Ishikawa (cell line): ENCODE data around the gene METTL3.

Experiments used
- CEBPB ChIP-seq: IDR thresholded peaks from 2 replicates; pipeline ENCODE4 v1.6.1; 2012
- CREB1 ChIP-seq: IDR thresholded peaks from 2 replicates; pipeline ENCODE4 v1.6.1; 2012; ENCODE audit warnings: low read depth
- EGR1 ChIP-seq: IDR thresholded peaks from 2 replicates; pipeline ENCODE4 v1.6.1; 2012
- EP300 ChIP-seq: IDR thresholded peaks from 2 replicates; pipeline ENCODE4 v1.6.1; 2012; ENCODE audit warnings: borderline replicate concordance
- MAX ChIP-seq: IDR thresholded peaks from 2 replicates; pipeline ENCODE4 v1.6.1; 2012
- TAF1 ChIP-seq: IDR thresholded peaks from 2 replicates; pipeline ENCODE4 v1.6.1; 2012; ENCODE audit warnings: low read depth, mild to moderate bottlenecking

- TF ChIP-seq EGR1 = no peak
- no peak for TF ChIP-seq TAF1
- no peak for TF ChIP-seq CEBPB
- no peak for TF ChIP-seq MAX
- TF ChIP-seq CREB1 = no peak
- TF ChIP-seq EP300 = no peak
Measured at GRCh38 chr14:21535545-21536417, 24.6 kb upstream of the METTL3 start.
